ENCODE measurements around the gene SPTLC1. TPM values are rescaled to one million over a fixed set of nuclear protein-coding genes. Genes with fewer than 3 reads are reported as not detected.
"Not testable (repeated sequence)": the region's sequence is repeated elsewhere in the genome, so short reads cannot be mapped to it uniquely, and the experiment has no call there.

SPTLC1 gene
- total RNA-seq, 1 donor: 44.0 TPM

DNA sequence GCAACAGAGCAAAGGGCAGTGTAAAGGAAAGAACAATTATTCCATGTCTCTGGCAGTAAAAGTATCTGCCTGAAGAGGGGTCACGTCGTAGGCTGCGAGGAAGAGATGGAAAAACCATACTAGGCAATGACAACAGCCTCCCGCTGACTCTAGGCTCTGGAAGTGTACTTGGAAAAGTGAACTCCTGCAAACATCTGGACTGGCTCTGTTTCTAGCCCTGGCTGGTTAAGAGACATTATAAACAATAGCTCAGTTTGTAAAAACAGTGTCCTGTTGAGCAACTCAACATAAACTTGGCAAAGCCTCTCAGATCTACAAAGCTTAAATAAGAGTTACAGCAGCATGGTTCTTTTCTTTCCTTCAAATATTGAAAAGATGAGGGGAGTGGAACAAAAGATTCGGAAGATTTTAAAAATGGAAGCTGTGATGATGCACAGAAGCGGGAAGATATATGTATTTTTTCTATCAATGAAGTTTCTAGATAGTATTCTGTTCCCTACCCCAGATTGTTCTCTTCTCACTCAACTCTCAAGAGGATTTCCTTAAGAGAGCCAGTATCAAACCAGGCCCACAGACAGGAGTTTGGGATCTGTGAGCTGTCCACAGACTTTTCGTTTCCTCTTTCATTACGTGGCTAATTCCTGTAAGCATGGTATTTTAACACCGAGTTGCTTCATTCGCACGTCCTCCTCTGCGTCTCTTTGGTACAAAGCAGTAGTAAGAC lies 79.4 kb downstream of the SPTLC1 start:
- Histone ChIP-seq H3K4me1 (ENCODE audit: insufficient read depth, low read length) (no peaks in the 10 kb centered on the region), H3K27me3 (ENCODE audit: insufficient read depth, low read length) (no peaks in the 10 kb centered on the region)

DNA sequence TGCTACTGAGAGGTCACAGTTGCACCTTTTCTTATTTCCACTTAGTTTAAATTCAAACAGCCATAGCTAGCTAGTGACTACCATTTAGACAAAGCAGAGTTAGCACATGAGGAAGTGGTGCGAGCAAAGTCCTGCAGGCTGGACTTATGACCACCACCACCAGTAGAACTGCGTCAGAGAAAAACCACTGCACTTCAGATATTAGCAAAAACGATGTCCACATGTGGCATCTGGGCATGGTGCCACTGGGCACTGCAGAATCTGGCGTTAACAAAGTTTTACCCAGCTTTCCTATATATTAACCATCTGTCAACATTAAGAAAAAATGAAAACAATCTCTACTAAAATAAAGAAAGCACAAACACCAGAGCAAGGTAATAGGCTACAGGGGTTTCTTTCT lies 80.1 kb downstream of the SPTLC1 start:
- no peaks in the 10 kb centered on the region for H3K4me1 ChIP-seq (ENCODE audit: insufficient read depth, low read length)
- H3K27me3 ChIP-seq (ENCODE audit: insufficient read depth, low read length): no peaks in the 10 kb centered on the region
- H3K4me3 ChIP-seq (ENCODE audit: low read length): no peak overlapping the region
- no peaks in the 10 kb centered on the region for H3K9me3 ChIP-seq (ENCODE audit: low read depth, low read length)

More for the DNA sequence above, 79.4 kb downstream of the SPTLC1 start:
- no peaks in the 10 kb centered on the region for H3K9me3 ChIP-seq (ENCODE audit: low read depth, low read length)
- no peak overlapping the region for H3K4me3 ChIP-seq (ENCODE audit: low read length)

DNA sequence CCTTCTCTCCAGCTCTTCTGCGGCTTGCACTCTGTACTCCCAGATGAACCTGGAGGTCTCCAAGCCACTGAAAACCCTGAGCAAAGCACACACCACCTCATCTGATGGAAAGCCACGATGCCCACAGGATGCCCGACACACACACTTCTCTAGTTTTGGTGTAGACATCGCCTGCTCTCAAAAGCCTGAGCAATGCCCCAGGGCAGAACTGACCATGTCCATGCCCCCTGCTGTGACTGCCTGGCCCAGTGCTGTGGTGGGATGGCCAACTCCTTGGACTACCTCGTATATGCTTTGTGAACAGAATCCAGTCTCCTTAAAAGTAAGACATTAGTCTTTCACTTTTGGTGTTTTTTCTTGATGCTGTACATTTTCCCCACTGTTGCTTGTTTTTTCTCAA lies 81.2 kb downstream of the SPTLC1 start:
- Histone ChIP-seq H3K27me3 (ENCODE audit: insufficient read depth, low read length) (no peaks in the 10 kb centered on the region), H3K4me1 (ENCODE audit: insufficient read depth, low read length) (no peaks in the 10 kb centered on the region), H3K9me3 (ENCODE audit: low read depth, low read length) (no peaks in the 10 kb centered on the region), H3K4me3 (ENCODE audit: low read length) (no peak overlapping the region)

DNA sequence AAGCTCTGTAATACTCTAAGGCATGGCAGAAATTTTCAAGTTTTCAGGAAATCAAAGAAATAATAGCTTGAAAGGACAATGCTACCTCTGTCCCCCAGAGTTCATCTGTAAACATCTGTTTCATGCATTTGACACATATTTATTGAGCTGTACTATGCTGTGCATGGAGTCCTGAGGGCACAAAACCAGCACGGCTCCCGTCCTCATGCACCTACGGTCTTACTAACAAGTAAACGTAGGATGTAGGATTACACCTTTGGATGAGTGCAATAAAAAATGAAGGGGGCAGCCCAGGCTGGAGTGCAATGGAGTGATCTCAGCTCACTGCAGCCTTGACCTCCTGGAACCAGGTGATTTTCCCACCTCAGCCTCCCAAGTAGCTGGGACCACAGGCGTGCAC lies 81.9 kb downstream of the SPTLC1 start:
- Histone ChIP-seq H3K4me1 (ENCODE audit: insufficient read depth, low read length) (no peaks in the 10 kb centered on the region), H3K9me3 (ENCODE audit: low read depth, low read length) (no peaks in the 10 kb centered on the region), H3K4me3 (ENCODE audit: low read length) (no peak overlapping the region), H3K27me3 (ENCODE audit: insufficient read depth, low read length) (no peaks in the 10 kb centered on the region)

DNA sequence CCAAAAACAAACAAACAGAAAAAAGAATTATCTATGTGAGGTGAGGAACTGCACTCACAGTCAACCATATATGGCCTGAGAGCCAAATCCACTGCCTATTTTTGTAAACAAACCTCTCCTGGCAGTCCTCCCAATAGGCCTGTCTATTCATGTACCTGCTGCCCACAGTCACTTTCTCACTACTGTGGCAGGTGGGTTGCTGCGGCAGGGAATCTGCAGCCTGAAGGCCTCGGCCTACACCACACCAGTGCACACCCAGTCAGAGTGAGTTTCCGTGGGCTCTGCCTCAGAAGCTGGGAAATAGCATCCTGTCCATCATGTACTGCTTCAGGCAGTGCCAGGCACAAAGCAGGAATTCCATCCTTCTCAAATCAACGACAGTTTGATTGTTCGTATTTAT lies 82.3 kb downstream of the SPTLC1 start:
- Histone ChIP-seq H3K4me3 (ENCODE audit: low read length) (no peak overlapping the region), H3K4me1 (ENCODE audit: insufficient read depth, low read length) (no peaks in the 10 kb centered on the region), H3K27me3 (ENCODE audit: insufficient read depth, low read length) (no peaks in the 10 kb centered on the region), H3K9me3 (ENCODE audit: low read depth, low read length) (no peaks in the 10 kb centered on the region)

DNA sequence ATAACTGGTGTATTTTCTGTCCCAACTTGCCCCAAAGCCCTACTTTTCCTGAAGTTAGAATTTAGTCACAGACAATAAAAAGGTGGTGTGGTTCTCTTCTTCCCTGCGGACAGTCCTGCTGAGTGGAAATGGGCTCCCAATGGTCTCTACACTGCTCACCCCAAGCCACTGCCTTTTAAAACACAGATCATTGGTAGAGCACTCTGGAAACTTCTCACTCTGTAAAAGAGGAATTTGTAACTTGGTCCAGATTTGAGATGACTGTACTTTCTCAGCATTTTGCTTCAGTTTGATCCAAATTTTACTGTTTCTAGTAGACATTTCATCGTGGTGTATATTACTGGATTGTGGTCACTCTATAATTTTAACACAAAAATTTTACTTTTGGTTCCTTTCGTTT lies 84.8 kb downstream of the SPTLC1 start:
- no peak overlapping the region for H3K4me3 ChIP-seq (ENCODE audit: low read length)

DNA sequence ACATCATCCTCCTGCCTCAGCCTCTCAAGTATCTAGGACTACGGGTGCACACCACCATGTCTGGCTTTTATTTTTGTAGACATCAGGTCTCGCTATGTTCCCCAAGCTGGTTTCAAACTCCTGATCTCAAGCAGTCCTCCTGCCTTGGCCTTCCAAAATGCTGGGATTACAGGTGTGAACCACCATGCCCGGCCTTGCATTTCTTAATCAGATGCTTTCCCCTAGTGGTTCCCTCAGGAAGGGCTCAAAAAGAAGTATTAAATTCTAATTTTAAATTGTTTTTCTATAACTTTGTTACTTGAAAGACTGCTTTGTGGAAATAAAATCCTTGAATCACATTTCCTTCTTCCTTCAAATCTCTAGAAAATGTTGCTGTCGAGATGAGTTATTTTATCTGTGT lies 85.7 kb downstream of the SPTLC1 start:
- Histone ChIP-seq H3K27me3 (ENCODE audit: insufficient read depth, low read length) (no peaks in the 10 kb centered on the region), H3K4me3 (ENCODE audit: low read length) (no peak overlapping the region), H3K4me1 (ENCODE audit: insufficient read depth, low read length) (no peaks in the 10 kb centered on the region), H3K9me3 (ENCODE audit: low read depth, low read length) (no peaks in the 10 kb centered on the region)

More for the DNA sequence above, 84.8 kb downstream of the SPTLC1 start:
- no peaks in the 10 kb centered on the region for H3K4me1 ChIP-seq (ENCODE audit: insufficient read depth, low read length)
- H3K27me3 ChIP-seq (ENCODE audit: insufficient read depth, low read length): no peaks in the 10 kb centered on the region
- H3K9me3 ChIP-seq (ENCODE audit: low read depth, low read length): no peaks in the 10 kb centered on the region

DNA sequence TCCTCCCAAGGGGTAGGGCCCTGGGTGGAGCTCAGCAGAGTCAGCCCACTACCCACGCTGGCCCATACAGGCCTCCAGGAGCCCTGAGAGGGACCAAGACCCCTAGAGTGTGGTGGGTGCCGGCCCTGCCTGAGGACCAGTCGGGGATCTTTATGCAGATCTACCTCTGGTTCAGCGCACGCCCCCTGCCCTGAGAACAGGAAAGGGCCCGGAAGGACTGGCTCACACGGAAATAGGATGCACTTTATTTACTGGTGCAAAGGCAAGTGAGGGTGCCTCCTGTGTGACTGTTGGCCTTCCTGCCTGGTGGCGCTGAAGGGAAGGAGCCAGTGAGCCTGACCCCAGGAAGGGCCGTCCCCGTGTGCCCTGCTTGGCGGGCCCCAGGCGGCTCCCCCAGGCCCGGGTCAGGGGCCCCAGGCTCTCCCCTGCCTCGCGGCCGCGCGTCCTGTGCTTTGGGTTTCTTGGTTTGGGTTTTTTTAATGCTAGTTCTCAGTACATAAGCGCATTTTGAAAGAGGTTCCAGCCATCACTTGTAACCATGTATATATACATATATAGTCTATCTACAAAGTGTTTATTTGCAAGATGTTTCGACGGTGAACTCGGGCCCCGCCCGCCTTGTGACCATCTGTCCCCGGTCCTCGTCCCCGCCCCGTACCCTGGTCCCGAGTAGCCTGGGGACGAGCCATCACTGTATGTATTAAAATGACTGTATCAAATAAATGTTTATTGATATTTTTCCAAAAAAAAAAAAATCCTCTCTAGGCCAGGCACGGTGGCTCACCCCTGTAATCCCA lies 88.8 kb downstream of the SPTLC1 start:
- H3K9me3 ChIP-seq (ENCODE audit: low read depth, low read length): no peaks in the 10 kb centered on the region

DNA sequence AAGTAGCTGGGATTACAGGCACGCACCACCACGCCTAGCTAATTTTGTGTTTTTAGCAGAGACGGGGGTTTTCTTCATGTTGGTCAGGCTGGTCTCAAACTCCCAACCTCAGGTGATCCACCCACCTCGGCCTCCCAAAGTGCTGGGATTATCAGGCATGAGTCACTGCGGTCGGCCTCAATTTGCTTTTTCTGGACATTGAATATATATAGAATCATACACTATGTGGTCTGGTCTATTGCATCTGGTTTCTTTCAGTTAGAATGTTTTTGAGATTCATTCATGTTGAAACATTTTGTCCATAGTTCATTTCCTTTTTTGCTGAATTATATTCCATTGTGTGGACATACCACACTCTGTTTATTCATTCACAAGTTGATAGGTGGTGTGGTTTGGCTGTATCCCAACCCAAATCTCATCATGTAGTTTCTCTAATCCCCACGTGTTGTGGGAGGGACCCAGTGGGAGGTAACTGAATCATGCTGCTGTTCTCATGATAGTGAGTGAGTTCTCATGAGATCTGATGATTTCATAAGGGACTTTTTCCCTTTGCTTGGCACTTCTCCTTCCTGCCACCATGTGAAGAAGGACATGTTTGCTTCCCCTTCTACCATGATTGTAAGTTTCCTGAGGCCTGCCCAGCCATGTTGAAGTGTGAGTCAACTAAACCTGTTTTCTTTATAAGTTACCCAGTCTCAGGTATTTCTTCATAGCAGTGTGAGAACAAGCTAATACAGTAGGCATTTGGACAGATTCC lies 93.2 kb downstream of the SPTLC1 start:
- not testable (repeated sequence) for H3K27me3 ChIP-seq (ENCODE audit: insufficient read depth, low read length); H3K9me3 ChIP-seq (ENCODE audit: low read depth, low read length); H3K4me3 ChIP-seq (ENCODE audit: low read length); H3K4me1 ChIP-seq (ENCODE audit: insufficient read depth, low read length)

More for the DNA sequence above, 88.8 kb downstream of the SPTLC1 start:
- Histone ChIP-seq H3K27me3 (ENCODE audit: insufficient read depth, low read length) (no peaks in the 10 kb centered on the region), H3K4me1 (ENCODE audit: insufficient read depth, low read length) (no peaks in the 10 kb centered on the region), H3K4me3 (ENCODE audit: low read length) (no peak overlapping the region)

DNA sequence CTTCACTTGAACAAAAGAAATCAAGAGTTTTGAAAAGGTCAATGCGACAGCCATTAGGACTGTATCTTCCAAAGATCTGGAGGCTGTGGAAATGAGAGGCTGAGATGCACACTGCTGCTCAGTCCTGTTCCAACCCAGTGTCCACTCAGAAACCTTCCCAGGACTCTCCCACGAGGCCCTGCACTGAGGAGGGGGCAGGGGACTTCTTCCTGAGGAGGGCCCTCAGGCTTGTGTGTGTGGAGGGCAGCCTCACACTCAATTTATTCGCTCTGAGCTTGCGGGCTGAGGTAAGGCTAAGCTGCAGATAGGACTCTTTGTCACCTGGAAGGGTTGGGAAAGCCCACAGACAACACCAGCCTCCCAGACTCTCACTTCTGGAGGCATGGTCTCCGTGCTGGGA lies 95.6 kb downstream of the SPTLC1 start:
- no peaks in the 10 kb centered on the region for H3K9me3 ChIP-seq (ENCODE audit: low read depth, low read length)
- no peaks in the 10 kb centered on the region for H3K27me3 ChIP-seq (ENCODE audit: insufficient read depth, low read length)
- no peaks in the 10 kb centered on the region for H3K4me1 ChIP-seq (ENCODE audit: insufficient read depth, low read length)
- no peak overlapping the region for H3K4me3 ChIP-seq (ENCODE audit: low read length)

DNA sequence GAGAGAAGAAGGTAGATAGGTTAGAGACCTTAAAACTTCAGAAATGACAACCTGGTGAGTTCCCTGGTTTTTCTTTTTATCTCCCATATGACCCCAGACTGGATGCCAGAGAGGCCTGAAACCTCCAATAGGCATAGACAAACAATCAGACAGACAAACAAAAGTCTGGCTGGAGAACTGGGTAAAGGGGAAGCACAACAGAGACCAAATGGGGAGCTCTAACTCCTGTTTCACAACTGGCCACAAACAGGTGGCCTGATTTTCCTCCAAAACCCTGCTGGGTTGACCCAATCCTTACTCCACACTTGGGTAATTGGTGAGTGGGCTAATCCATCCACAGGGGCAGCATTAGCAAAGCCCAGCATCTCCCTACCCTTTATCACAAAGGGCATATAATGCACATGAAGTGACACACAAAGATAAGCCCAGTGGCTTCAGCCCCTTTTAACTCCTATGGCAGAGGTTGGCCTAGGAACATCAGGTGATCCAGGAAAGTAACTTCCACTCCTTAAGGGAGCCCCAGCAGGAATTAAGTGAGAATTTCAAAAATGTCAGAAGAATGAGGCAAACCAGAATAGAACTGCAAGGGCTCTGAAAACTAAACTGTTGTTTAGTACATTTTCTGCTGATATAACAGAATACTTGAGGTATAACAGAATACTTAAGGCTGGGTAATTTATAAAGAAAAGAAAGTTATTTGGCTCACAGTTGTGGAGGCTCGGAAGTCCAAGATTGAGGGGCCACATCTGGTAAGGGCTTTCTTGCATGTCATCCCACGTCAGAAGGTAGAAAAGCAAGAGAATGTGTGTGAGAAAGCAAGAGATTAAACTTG lies 104.3 kb downstream of the SPTLC1 start:
- Histone ChIP-seq H3K4me3 (ENCODE audit: low read length) (no peak overlapping the region), H3K4me1 (ENCODE audit: insufficient read depth, low read length) (peaks cover 5% of the 10 kb centered on the region), H3K27me3 (ENCODE audit: insufficient read depth, low read length) (no peaks in the 10 kb centered on the region), H3K9me3 (ENCODE audit: low read depth, low read length) (no peaks in the 10 kb centered on the region)

DNA sequence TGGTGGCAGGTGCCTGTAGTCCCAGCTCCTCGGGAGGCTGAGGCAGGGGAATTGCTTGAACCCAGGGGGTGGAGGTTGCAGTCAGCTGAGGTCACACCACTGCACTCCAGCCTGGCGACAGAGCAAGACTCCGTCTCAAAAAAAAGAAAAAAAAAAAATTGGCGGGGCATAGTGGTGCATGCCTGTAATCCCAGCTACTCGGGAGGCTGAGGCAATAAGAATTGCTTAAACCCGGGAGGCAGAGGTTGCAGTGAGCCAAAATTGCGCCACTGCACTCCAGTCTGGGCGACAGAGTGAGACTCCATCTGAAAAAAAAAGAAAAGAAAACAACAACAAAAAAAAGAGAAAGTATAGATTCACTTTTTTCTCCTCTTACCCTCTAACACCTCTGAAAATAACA lies 105.0 kb downstream of the SPTLC1 start:
- H3K9me3 ChIP-seq (ENCODE audit: low read depth, low read length); H3K4me1 ChIP-seq (ENCODE audit: insufficient read depth, low read length); H3K27me3 ChIP-seq (ENCODE audit: insufficient read depth, low read length); H3K4me3 ChIP-seq (ENCODE audit: low read length): not testable (repeated sequence)

DNA sequence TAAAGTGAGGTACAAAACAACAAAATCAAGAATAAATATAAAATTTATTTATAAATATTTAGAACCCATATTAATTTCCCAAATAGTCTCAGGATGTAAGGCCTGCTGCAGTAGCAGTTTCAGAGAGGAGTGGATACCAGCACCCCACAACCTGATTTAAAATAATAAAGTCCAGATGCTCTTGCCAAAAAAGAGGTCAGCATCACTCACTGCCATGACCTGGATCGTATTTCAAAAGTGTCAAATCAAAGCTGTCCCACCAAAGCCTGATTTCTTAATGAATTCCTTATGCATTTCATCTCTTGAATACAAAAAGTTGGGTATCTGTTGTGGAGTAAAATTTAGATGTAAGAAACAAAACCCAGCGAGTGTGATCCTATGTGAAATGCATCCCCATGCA lies 107.2 kb downstream of the SPTLC1 start:
- H3K4me1 ChIP-seq (ENCODE audit: insufficient read depth, low read length): peaks cover 5% of the 10 kb centered on the region
- H3K27me3 ChIP-seq (ENCODE audit: insufficient read depth, low read length): no peaks in the 10 kb centered on the region
- H3K4me3 ChIP-seq (ENCODE audit: low read length): no peak overlapping the region
- H3K9me3 ChIP-seq (ENCODE audit: low read depth, low read length): no peaks in the 10 kb centered on the region

DNA sequence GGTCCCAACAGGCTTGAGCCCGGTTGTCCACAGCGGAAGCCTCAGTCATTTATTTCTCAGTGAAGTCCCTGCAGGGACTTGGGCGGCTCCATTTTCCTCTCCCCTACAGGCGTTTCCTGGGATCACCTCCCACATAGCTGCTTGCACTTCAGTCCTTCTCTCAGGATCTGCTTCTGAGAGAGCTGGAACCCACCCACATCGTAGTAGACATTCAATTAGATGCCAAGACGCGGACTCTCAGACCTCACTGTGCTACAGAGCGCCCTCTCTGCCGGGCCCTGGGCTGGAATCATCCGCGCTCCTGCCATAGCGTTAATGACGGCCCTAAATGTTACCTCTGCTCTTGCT lies 111.2 kb downstream of the SPTLC1 start:
- Histone ChIP-seq H3K9me3 (ENCODE audit: low read depth, low read length) (no peaks in the 10 kb centered on the region), H3K27me3 (ENCODE audit: insufficient read depth, low read length) (no peaks in the 10 kb centered on the region), H3K4me1 (ENCODE audit: insufficient read depth, low read length) (no peaks in the 10 kb centered on the region), H3K4me3 (ENCODE audit: low read length) (no peak overlapping the region)
